ENCODE measurements around the gene GPR146. TPM values are rescaled to one million over a fixed set of nuclear protein-coding genes. Genes with fewer than 3 reads are reported as not detected.
"Not testable (repeated sequence)": the region's sequence is repeated elsewhere in the genome, so short reads cannot be mapped to it uniquely, and the experiment has no call there.

The GPR146 gene
- total and polyA plus RNA-seq, 2 of the 8 experiments (the other 6 are each of a cell fraction or from before 2014, with no cell fraction given) = 1.8 to 2.7 TPM

DNA sequence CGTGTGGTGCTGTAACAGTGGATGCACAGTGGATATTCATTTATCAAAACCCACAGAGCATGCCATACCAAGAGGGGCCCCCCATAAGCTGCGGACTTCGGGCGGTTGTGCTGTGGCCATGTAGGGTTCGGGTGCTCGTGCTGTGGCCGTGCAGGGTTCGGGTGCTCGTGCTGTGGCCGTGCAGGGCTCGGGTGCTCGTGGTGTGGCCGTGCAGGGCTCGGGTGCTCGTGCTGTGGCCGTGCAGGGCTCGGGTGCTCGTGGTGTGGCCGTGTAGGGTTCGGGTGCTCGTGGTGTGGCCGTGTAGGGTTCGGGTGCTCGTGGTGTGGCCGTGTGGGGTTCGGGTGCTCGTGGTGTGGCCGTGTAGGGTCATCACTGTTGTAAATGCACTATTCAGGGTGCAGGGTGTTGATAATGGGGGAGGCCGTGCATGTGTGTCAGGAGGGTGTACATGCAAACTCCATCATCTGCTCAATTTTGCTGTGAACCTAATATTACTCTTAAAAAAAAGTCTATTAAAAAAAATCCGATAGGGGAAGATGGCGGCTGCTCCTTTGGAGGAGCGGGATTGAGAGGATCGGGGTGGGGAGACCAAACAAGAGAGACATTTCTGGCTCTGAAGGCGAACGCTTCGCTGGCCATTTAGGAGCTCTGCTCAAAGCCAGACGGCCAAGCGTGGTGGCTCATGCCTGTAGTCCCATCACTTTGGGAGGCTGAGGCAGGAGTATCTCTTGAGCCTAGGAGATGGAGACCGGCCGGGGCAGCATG, 8.0 kb upstream of the GPR146 start:
- peaks cover 10 to 18% of the 10 kb centered on the region in 2 experiments for H3K9me3 ChIP-seq (ENCODE audit: insufficient read depth in 2 of 2, low read depth in 1 of 2, low read length in 1 of 2)
- H2BK12ac ChIP-seq (ENCODE audit: low read depth, low read length); H3K79me2 ChIP-seq (ENCODE audit: control insufficient read depth in 1 of 2, insufficient read depth in 2 of 2, low read length in 2 of 2); H3K36me3 ChIP-seq (ENCODE audit: control insufficient read depth in 2 of 4, insufficient read depth in 4 of 4, low read length in 3 of 4); H3K27ac ChIP-seq (ENCODE audit: low read depth, low read length); H3K4ac ChIP-seq (replicated peaks; ENCODE audit: insufficient read length, low read depth, low read length); H4K91ac ChIP-seq (replicated peaks; ENCODE audit: insufficient read length, low read length); H3K4me3 ChIP-seq (ENCODE audit: extremely low read depth in 1 of 4, insufficient read depth in 2 of 4, low read depth in 3 of 4, low read length in 4 of 4); CTCF ChIA-PET (ENCODE audit: partially characterized antibody); H3K23me2 ChIP-seq (ENCODE audit: low read depth, low read length); H2BK5ac ChIP-seq (ENCODE audit: low read depth, low read length); H3K27me3 ChIP-seq (replicated peaks in 1 of 4; ENCODE audit: control insufficient read depth in 3 of 4, extremely low read depth in 1 of 4, insufficient read depth in 3 of 4, low read length in 3 of 4); H3K4me1 ChIP-seq (replicated peaks in 1 of 4; ENCODE audit: control insufficient read depth in 3 of 4, insufficient read depth in 4 of 4, low read length in 3 of 4); H3K9ac ChIP-seq (replicated peaks in 1 of 4; ENCODE audit: extremely low read depth in 1 of 4, low read depth in 3 of 4, low read length in 3 of 4); H4K5ac ChIP-seq (ENCODE audit: insufficient read length, low read depth, low read length); H4K8ac ChIP-seq (ENCODE audit: extremely low read depth, insufficient read depth, low read length); H3K4me2 ChIP-seq (ENCODE audit: insufficient read depth in 1 of 2, low read depth in 2 of 2, low read length in 2 of 2); FAIRE-seq; H2AK5ac ChIP-seq (ENCODE audit: low read depth, low read length); H3K18ac ChIP-seq (ENCODE audit: extremely low read depth, low read length); H4K20me1 ChIP-seq (replicated peaks in 1 of 2; ENCODE audit: control insufficient read depth in 1 of 2, insufficient read depth in 2 of 2, low read length in 2 of 2); H2BK15ac ChIP-seq (ENCODE audit: low read length); H3K79me1 ChIP-seq (ENCODE audit: low read depth, low read length); H2BK120ac ChIP-seq (replicated peaks; ENCODE audit: low read depth, low read length); H3K56ac ChIP-seq (replicated peaks; ENCODE audit: insufficient read length, low read depth, low read length); H3K23ac ChIP-seq (ENCODE audit: insufficient read length); DNase-seq (ENCODE audit: low read depth in 1 of 2, low spot score in 2 of 2); H2BK20ac ChIP-seq (ENCODE audit: low read length); H3K14ac ChIP-seq (ENCODE audit: insufficient read length); H2AFZ ChIP-seq (ENCODE audit: low read length): not testable (repeated sequence)
- POLR2A ChIA-PET (ENCODE audit: partially characterized antibody) = interaction anchor here (0.6 kb wide), 1 partner anchor 16 kb away, joined by 4 read pairs; no protein-coding TSS in a partner anchor
- WGBS, 2 experiments (ENCODE audit: extremely low coverage in 1 of 2, insufficient coverage in 1 of 2, insufficient read length in 1 of 2, insufficient replicate concordance in 2 of 2, low coverage in 1 of 2, low lambda C conversion rate in 2 of 2, missing lambda C conversion rate in 1 of 2) = 95% methylated on average over 27 of the region's 40 CpGs; no CpG with 5 or more reads in 1 of the 2 experiments

Data from H1 (cell line).